GM23338 (cell line): ENCODE results near the gene MME. TPM values are rescaled to one million over a fixed set of nuclear protein-coding genes. Genes with fewer than 3 reads are reported as not detected.

Experiments used
- ATAC-seq: fragments of 200-7000 bp; cut with Tn5 transposase; 3 replicates; pipeline ENCODE4 v1.9.1; 2020
- DNase-seq: peaks from one replicate; pipeline ENCODE4 v3.0.0-alpha.2; 2015; ENCODE audit warnings: low spot score
- H2AFZ ChIP-seq: fragments of 200-600 bp; sonication (generic); 2 replicates; pipeline ENCODE4 v1.8.0; 2016; ENCODE audit warnings: antibody characterized with exemption, mild to moderate bottlenecking, moderate library complexity
- H3F3A ChIP-seq: fragments of 200-600 bp; sonication (generic); replicated peaks from 2 replicates; pipeline ENCODE4 v1.8.0; 2017; ENCODE audit warnings: antibody characterized with exemption, mixed run types, low read depth
- H3K27ac ChIP-seq: fragments of 200-600 bp; sonication (generic); 2 replicates; pipeline ENCODE4 v1.6.1; 2016; ENCODE audit warnings: low read depth
- H3K27me3 ChIP-seq: fragments of 200-600 bp; sonication (generic); 2 replicates; pipeline ENCODE4 v1.8.0; 2016; ENCODE audit warnings: mild to moderate bottlenecking, mixed run types, moderate library complexity; ENCODE audit not compliant: insufficient read depth
- H3K36me3 ChIP-seq: fragments of 200-600 bp; sonication (generic); 2 replicates; pipeline ENCODE4 v1.8.0; 2016; ENCODE audit warnings: mild to moderate bottlenecking; ENCODE audit not compliant: insufficient read depth
- H3K4me1 ChIP-seq: fragments of 200-600 bp; sonication (generic); 2 replicates; pipeline ENCODE4 v1.8.0; 2016; ENCODE audit warnings: mild to moderate bottlenecking, moderate library complexity; ENCODE audit not compliant: insufficient read depth
- H3K4me2 ChIP-seq: fragments of 200-600 bp; sonication (generic); 2 replicates; pipeline ENCODE4 v1.7.1; 2017; ENCODE audit warnings: mixed run types
- H3K4me3 ChIP-seq: fragments of 200-600 bp; sonication (generic); 2 replicates; pipeline ENCODE4 v1.6.1; 2016; ENCODE audit warnings: mixed run types
- H3K79me2 ChIP-seq: fragments of 200-600 bp; sonication (generic); replicated peaks from 2 replicates; pipeline ENCODE4 v1.8.0; 2017; ENCODE audit warnings: mild to moderate bottlenecking; ENCODE audit not compliant: insufficient read depth
- H3K9me2 ChIP-seq: fragments of 200-600 bp; sonication (generic); 2 replicates; pipeline ENCODE4 v1.8.0; 2017; ENCODE audit not compliant: insufficient read depth
- H4K20me1 ChIP-seq: fragments of 200-600 bp; sonication (generic); replicated peaks from 2 replicates; pipeline ENCODE4 v1.8.0; 2017; ENCODE audit warnings: mild to moderate bottlenecking; ENCODE audit not compliant: insufficient read depth
- H3K27ac Mint-ChIP-seq: 2 replicates; pipeline ENCODE4 v1.8.0; 2020; ENCODE audit warnings: inconsistent platforms, mild to moderate bottlenecking, moderate library complexity, mixed read lengths
- H3K27me3 Mint-ChIP-seq: 3 replicates; pipeline ENCODE4 v1.8.0; 2022; ENCODE audit warnings: low read depth, mild to moderate bottlenecking, moderate library complexity, mixed read lengths, inconsistent platforms; ENCODE audit not compliant: insufficient read depth, poor library complexity
- H3K36me3 Mint-ChIP-seq: 3 replicates; pipeline ENCODE4 v1.8.0; 2021; ENCODE audit warnings: low read depth, mild to moderate bottlenecking, inconsistent platforms, moderate library complexity, mixed read lengths
- H3K4me1 Mint-ChIP-seq: 3 replicates; pipeline ENCODE4 v1.8.0; 2020; ENCODE audit warnings: mild to moderate bottlenecking, inconsistent platforms, mixed read lengths
- H3K4me3 Mint-ChIP-seq: 3 replicates; pipeline ENCODE4 v1.8.0; 2021; ENCODE audit warnings: moderate library complexity, mild to moderate bottlenecking, inconsistent platforms, mixed read lengths
- H3K9me3 Mint-ChIP-seq: 3 replicates; pipeline ENCODE4 v1.8.0; 2020; ENCODE audit warnings: moderate library complexity, mild to moderate bottlenecking, inconsistent platforms, mixed read lengths
- CREB1 ChIP-seq: fragments of 250-450 bp; sonication (Bioruptor Pico); IDR thresholded peaks from 2 replicates; pipeline ENCODE4 v1.5.0; 2020; ENCODE audit warnings: low read depth, mild to moderate bottlenecking, moderate library complexity
- CTCF ChIP-seq, 2 experiments: fragments of 200-600 bp in 1 of 2; sonication (generic) in 1 of 2; conservative IDR thresholded peaks; 2 replicates each; pipeline versions ENCODE4 v1.5.1 to v1.6.1; 2016 to 2017; ENCODE audit warnings: antibody characterized with exemption in 2 of 2, low read depth in 2 of 2, mild to moderate bottlenecking in 2 of 2, moderate library complexity in 1 of 2
- EZH2 ChIP-seq: fragments of 200-600 bp; sonication (generic); IDR thresholded peaks from one replicate; pipeline ENCODE4 v1.8.0; 2017; ENCODE audit warnings: antibody characterized with exemption, mild to moderate bottlenecking, low read depth; ENCODE audit not compliant: unreplicated experiment
- EZH2phosphoT487 ChIP-seq: fragments of 200-600 bp; sonication (generic); IDR thresholded peaks from one replicate; pipeline ENCODE4 v1.8.1; 2018; ENCODE audit warnings: antibody characterized with exemption; ENCODE audit not compliant: unreplicated experiment
- JUNB ChIP-seq: IDR thresholded peaks from one replicate; pipeline ENCODE4 v1.6.1; 2016; ENCODE audit warnings: antibody characterized with exemption; ENCODE audit not compliant: unreplicated experiment
- NANOG ChIP-seq: IDR thresholded peaks from 2 replicates; pipeline ENCODE4 v1.6.1; 2016; ENCODE audit warnings: antibody characterized with exemption, borderline replicate concordance
- POLR2AphosphoS5 ChIP-seq: IDR thresholded peaks from 2 replicates; pipeline ENCODE4 v1.6.1; 2016; ENCODE audit warnings: antibody characterized with exemption, low read depth
- STAT1 ChIP-seq: IDR thresholded peaks from one replicate; pipeline ENCODE4 v1.6.1; 2016; ENCODE audit warnings: antibody characterized with exemption; ENCODE audit not compliant: unreplicated experiment
- ZNF114 ChIP-seq: fragments of 250-450 bp; sonication (Bioruptor Pico); IDR thresholded peaks from 2 replicates; pipeline ENCODE4 v1.5.0; 2020; ENCODE audit warnings: mild to moderate bottlenecking, moderate library complexity
- ZNF331 ChIP-seq: fragments of 250-450 bp; sonication (Bioruptor Pico); IDR thresholded peaks from 2 replicates; pipeline ENCODE4 v1.5.0; 2020; ENCODE audit warnings: low read depth, mild to moderate bottlenecking, moderate library complexity
- ZNF462 ChIP-seq: fragments of 250-450 bp; sonication (Bioruptor Pico); IDR thresholded peaks from 2 replicates; pipeline ENCODE4 v1.5.0; 2020; ENCODE audit warnings: mild to moderate bottlenecking, moderate library complexity
- polyA plus RNA-seq: library from polyadenylated mRNA; unstranded; fragments of >200 nt; fragmentation: Nextera tagmentation; extraction: Ambion mirVana; gene quantifications from 2 replicates; pipeline ENCODE4 v1.2.1, GENCODE V29; 2016
- total RNA-seq: library from RNA; depleted of rRNA; stranded (reverse); fragments of >200 nt; shearing (Covaris generic); gene quantifications from 2 replicates; pipeline ENCODE4 v1.2.3, GENCODE V29; 2014
- TF ChIP-seq, protein P1 (sequence below): IDR thresholded peaks from one replicate; pipeline ENCODE4 v1.6.1; 2018; ENCODE audit warnings: antibody characterized with exemption; ENCODE audit not compliant: unreplicated experiment
- TF ChIP-seq, protein P2 (sequence below): IDR thresholded peaks from 2 replicates; pipeline ENCODE4 v1.6.1; 2016; ENCODE audit warnings: antibody characterized with exemption

The MME gene
- total and polyA plus RNA-seq, 2 experiments from 2014 or later: 15.2 to 76.7 TPM

DNA sequence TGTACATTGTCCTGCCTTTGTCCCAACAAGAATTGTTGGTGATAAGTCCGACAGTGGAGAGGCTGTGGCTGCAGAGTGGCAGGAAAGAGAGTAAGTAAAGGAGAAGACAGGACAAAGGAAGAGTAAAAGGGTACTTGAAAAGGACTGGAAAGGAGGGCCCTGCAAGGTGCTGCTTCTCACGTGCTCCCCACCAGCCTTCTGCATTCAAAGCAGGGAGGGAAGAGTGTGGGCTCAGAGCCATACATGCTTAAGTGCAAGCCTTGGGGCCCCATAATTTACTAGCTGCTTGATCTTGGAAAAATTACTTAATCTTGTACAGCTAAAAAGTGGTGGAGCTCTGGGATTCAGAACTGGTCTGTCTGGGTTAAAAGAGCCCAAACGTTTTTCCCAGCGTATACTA is 29.9 kb downstream of the MME start:
- no peak for ATAC-seq
- Histone ChIP-seq H4K20me1 (no peaks in the 10 kb centered on the region), H3K4me2 (no peak overlapping the region), H3K27ac (no peak overlapping the region), H3K36me3 (no peaks in the 10 kb centered on the region), H3K27me3 (no peaks in the 10 kb centered on the region), H3K4me3 (no peak overlapping the region), H3K9me2 (no peaks in the 10 kb centered on the region), H2AFZ (no peak overlapping the region), H3F3A (no peaks in the 10 kb centered on the region), H3K4me1 (no peaks in the 10 kb centered on the region; the same call in 1 of the 2 replicates), H3K79me2 (peaks cover 8% of the 10 kb centered on the region; the same call in 1 of the 2 replicates)
- Mint-ChIP-seq H3K36me3 (no peaks in the 10 kb centered on the region; the same call in 2 of the 3 replicates), H3K27ac (no peak overlapping the region), H3K9me3 (no peaks in the 10 kb centered on the region), H3K4me1 (peaks cover 6% of the 10 kb centered on the region; the same call in 2 of the 3 replicates), H3K4me3 (no peak overlapping the region), H3K27me3 (no peaks in the 10 kb centered on the region)
- no peak for DNase-seq
- no peak for TF ChIP-seq NANOG
- TF ChIP-seq EZH2phosphoT487: no peak
- no peak for TF ChIP-seq EZH2
- no peak for TF ChIP-seq ZNF462 (CRISPR knock-in tag)
- no peak for TF ChIP-seq JUNB
- TF ChIP-seq ZNF114 (CRISPR knock-in tag): no peak
- no peak for TF ChIP-seq STAT1
- TF ChIP-seq, protein P1, sequence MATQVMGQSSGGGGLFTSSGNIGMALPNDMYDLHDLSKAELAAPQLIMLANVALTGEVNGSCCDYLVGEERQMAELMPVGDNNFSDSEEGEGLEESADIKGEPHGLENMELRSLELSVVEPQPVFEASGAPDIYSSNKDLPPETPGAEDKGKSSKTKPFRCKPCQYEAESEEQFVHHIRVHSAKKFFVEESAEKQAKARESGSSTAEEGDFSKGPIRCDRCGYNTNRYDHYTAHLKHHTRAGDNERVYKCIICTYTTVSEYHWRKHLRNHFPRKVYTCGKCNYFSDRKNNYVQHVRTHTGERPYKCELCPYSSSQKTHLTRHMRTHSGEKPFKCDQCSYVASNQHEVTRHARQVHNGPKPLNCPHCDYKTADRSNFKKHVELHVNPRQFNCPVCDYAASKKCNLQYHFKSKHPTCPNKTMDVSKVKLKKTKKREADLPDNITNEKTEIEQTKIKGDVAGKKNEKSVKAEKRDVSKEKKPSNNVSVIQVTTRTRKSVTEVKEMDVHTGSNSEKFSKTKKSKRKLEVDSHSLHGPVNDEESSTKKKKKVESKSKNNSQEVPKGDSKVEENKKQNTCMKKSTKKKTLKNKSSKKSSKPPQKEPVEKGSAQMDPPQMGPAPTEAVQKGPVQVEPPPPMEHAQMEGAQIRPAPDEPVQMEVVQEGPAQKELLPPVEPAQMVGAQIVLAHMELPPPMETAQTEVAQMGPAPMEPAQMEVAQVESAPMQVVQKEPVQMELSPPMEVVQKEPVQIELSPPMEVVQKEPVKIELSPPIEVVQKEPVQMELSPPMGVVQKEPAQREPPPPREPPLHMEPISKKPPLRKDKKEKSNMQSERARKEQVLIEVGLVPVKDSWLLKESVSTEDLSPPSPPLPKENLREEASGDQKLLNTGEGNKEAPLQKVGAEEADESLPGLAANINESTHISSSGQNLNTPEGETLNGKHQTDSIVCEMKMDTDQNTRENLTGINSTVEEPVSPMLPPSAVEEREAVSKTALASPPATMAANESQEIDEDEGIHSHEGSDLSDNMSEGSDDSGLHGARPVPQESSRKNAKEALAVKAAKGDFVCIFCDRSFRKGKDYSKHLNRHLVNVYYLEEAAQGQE: no peak
- TF ChIP-seq POLR2AphosphoS5: no peak
- no peak for TF ChIP-seq ZNF331 (CRISPR knock-in tag)
- no peak for TF ChIP-seq CREB1 (CRISPR knock-in tag)
- no peak for TF ChIP-seq CTCF (conservative IDR thresholded peaks at IDR 0.05; ENCODE audit: low read depth in 2 of 2)
- TF ChIP-seq, protein P2, sequence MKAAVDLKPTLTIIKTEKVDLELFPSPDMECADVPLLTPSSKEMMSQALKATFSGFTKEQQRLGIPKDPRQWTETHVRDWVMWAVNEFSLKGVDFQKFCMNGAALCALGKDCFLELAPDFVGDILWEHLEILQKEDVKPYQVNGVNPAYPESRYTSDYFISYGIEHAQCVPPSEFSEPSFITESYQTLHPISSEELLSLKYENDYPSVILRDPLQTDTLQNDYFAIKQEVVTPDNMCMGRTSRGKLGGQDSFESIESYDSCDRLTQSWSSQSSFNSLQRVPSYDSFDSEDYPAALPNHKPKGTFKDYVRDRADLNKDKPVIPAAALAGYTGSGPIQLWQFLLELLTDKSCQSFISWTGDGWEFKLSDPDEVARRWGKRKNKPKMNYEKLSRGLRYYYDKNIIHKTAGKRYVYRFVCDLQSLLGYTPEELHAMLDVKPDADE: no peak
